ENCODE measurements around the gene CEACAM1. TPM values are rescaled to one million over a fixed set of nuclear protein-coding genes. Genes with fewer than 3 reads are reported as not detected.

The CEACAM1 gene
- total RNA-seq (1 to 10 TPM in 6 of 7 donors, under 1 TPM in 1; 0.92 to 3.8 (median 2.8) TPM), polyA plus RNA-seq (1 to 10 TPM; 1.4 to 7.3 TPM)
- long read RNA-seq, donor 1, partial matches to known transcripts: 1 of 3 reads
- long read RNA-seq, donor 1, other reads (novel, unspliced or antisense): 1 of 3 reads
- long read RNA-seq, donor 2, partial matches to known transcripts: 0 of 1 reads
- long read RNA-seq, donor 2, other reads (novel, unspliced or antisense): 0 of 1 reads
- long read RNA-seq, donor 3, partial matches to known transcripts: 1 of 5 reads
- long read RNA-seq, donor 3, other reads (novel, unspliced or antisense): 3 of 5 reads

DNA sequence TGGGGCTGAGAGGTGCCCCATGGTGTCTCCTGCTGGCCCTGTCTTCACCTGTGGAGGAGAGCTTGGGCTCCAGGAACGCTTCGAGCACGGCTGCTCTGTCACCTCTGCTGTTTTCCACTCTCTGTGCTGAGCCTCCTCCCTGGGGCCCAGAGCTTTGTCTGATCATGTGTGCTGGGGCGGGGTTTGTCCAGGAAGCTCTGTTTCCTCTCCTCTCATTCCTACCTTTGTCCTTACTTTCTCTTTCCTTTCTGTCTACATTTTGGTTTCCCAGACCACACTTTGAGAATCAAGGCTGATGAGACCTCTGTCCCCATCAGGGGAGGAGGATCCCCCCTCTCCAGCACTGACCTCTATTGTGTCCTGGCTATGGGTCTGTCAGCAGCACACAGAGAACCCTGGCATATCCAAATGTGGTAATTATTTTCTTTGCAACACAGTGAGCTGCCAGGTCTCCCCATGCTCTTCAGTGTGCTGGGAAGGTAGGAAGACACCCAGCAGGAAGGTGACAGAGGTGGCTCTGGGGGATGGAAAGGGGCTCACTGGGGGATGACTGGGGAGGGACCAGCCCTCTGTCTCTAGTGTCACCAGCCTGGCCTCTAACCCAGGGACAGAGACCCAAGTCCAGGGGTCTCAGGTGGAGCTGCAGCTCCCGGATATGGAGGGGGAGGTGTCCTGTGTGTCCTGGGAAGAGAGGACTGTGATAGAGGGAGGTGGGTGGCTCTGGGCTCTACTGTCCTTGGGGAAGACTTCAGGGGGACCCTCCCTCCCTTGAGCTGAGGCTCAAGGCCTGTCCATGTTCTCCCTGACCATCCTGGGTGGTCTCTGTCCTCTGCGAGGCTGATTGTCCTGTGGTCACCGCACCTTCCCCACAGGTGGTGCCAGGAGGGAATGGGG, at the start of gene CEACAM1:
Gene CEACAM1 (minus strand): TSS at position 128 of the 894 bp plus-strand sequence. CDS start 107 bp downstream, at position 21.
- Histone ChIP-seq H3K4me1 (ENCODE audit: insufficient read depth) (no peaks in the 10 kb centered on the region), H3K36me3 (no peaks in the 10 kb centered on the region), H3K4me3 (no peak within 1 kb of the TSS), H3K9me3 (no peaks in the 10 kb centered on the region), H3K27me3 (no peaks in the 10 kb centered on the region), H3K27ac (no peak within 1 kb of the TSS)
- WGBS, 3 donors: 67 to 75% (median 70%) methylated on average over 7 of the region's 7 CpGs
- TF ChIP-seq POLR2A (IDR thresholded peaks at IDR 0.05) (no peak), EP300 (IDR thresholded peaks at IDR 0.05) (no peak)
- TF ChIP-seq, protein P1, sequence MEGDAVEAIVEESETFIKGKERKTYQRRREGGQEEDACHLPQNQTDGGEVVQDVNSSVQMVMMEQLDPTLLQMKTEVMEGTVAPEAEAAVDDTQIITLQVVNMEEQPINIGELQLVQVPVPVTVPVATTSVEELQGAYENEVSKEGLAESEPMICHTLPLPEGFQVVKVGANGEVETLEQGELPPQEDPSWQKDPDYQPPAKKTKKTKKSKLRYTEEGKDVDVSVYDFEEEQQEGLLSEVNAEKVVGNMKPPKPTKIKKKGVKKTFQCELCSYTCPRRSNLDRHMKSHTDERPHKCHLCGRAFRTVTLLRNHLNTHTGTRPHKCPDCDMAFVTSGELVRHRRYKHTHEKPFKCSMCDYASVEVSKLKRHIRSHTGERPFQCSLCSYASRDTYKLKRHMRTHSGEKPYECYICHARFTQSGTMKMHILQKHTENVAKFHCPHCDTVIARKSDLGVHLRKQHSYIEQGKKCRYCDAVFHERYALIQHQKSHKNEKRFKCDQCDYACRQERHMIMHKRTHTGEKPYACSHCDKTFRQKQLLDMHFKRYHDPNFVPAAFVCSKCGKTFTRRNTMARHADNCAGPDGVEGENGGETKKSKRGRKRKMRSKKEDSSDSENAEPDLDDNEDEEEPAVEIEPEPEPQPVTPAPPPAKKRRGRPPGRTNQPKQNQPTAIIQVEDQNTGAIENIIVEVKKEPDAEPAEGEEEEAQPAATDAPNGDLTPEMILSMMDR (IDR thresholded peaks at IDR 0.05): no peak
- intact Hi-C loops (cut with DNase I): no loop called here
- DNase-seq: no peak

GRCh38 chr19:42577016-42577415, 48.7 kb upstream of the CEACAM1 start:
- no peaks in the 10 kb centered on the region for H3K9me3 ChIP-seq
- WGBS, 3 donors: 50 to 62% (median 59%) methylated on average over 1 of the region's 1 CpG
- TF ChIP-seq, protein P1 (IDR thresholded peaks at IDR 0.05): no peak
- TF ChIP-seq EP300 (IDR thresholded peaks at IDR 0.05) (no peak), POLR2A (IDR thresholded peaks at IDR 0.05) (no peak)
- no peaks in the 10 kb centered on the region for H3K36me3 ChIP-seq
- no peak overlapping the region for H3K27ac ChIP-seq
- no peaks in the 10 kb centered on the region for H3K27me3 ChIP-seq
- intact Hi-C loops (cut with DNase I): no loop called here
- H3K4me1 ChIP-seq (ENCODE audit: insufficient read depth): no peaks in the 10 kb centered on the region
- DNase-seq: no peak
- H3K4me3 ChIP-seq: no peak overlapping the region

DNA sequence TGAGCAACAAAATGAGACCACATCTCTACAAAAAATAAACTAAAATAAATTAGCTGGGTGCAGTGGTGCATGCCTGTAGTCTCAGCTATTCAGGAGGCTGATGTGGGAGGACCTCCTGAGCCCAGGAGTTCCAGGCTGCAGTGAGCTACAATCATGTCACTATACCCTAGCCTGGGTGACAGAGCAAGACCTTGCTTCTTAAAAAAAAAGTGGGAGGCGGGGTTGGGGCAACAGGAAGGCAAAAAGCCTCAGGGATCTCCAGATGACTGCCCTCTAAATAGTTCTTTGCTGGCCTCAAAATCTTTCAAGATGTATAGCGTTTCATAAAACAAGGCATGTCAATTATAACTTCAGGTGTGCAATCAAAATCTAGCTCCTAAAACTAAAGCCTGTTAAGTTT, 48.0 kb upstream of the CEACAM1 start:
- H3K27me3 ChIP-seq: no peaks in the 10 kb centered on the region
- 91 to 95% (median 94%) methylated on average over 2 of the region's 2 CpGs for WGBS, 3 donors

DNA sequence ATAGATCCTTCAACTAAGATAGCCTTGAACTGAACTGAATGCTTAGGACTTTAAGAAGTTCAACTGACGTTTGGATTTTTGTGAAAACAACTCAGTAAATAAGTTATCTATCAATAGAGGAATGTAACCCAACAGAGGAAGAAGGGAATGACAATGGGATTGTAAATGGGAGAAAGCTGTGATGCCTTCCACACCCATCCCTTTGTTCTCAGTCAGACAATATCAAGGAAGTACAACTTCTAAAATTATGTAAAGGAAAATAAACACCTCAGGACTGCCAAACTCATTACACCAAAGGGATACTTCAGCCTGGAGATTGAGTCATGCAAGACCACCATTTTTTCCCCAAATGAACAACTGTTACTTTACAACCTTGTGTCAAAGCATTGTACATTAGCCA, 45.4 kb upstream of the CEACAM1 start:
- Histone ChIP-seq H3K9me3 (no peaks in the 10 kb centered on the region), H3K27me3 (no peaks in the 10 kb centered on the region), H3K4me3 (no peak overlapping the region), H3K4me1 (ENCODE audit: insufficient read depth) (no peaks in the 10 kb centered on the region), H3K27ac (no peak overlapping the region), H3K36me3 (no peaks in the 10 kb centered on the region)
- intact Hi-C loops (cut with DNase I): no loop called here
- WGBS, 3 donors: 33 to 50% (median 37%) methylated on average over 1 of the region's 1 CpG
- TF ChIP-seq, protein P1 (IDR thresholded peaks at IDR 0.05): no peak
- TF ChIP-seq EP300 (IDR thresholded peaks at IDR 0.05) (no peak), POLR2A (IDR thresholded peaks at IDR 0.05) (no peak)
- no peak for DNase-seq

More for the DNA sequence above, 48.0 kb upstream of the CEACAM1 start:
- no peaks in the 10 kb centered on the region for H3K36me3 ChIP-seq
- intact Hi-C loops (cut with DNase I): no loop called here
- TF ChIP-seq EP300 (IDR thresholded peaks at IDR 0.05) (no peak), POLR2A (IDR thresholded peaks at IDR 0.05) (no peak)
- TF ChIP-seq, protein P1 (IDR thresholded peaks at IDR 0.05): no peak
- H3K4me1 ChIP-seq (ENCODE audit: insufficient read depth): no peaks in the 10 kb centered on the region
- no peaks in the 10 kb centered on the region for H3K9me3 ChIP-seq
- H3K27ac ChIP-seq: no peak overlapping the region
- no peak overlapping the region for H3K4me3 ChIP-seq
- no peak for DNase-seq

All from ovary (tissue), 10 donors.